CD4-positive, alpha-beta T cell treated with Interleukin-17A for 4 hours (primary cell): Measurements from ENCODE around the gene HTRA3.

Experiments used
- DNase-seq: peaks from one replicate; pipeline ENCODE4 v3.0.0-alpha.2; 2020; ENCODE audit warnings: mixed read lengths

HTRA3 gene

GRCh38 chr4:8283161-8283560, 13.6 kb downstream of the HTRA3 start:
- no peak for DNase-seq

- no peak for DNase-seq
These were observed 14.1 kb downstream of the HTRA3 start for GRCh38 chr4:8283631-8284121.

GRCh38 chr4:8284391-8284790, 14.8 kb downstream of the HTRA3 start:
- DNase-seq: no peak

- DNase-seq: no peak
These were observed 15.8 kb downstream of the HTRA3 start for GRCh38 chr4:8285143-8285975.

GRCh38 chr4:8285976-8286718, 16.6 kb downstream of the HTRA3 start:
- no peak for DNase-seq

GRCh38 chr4:8286719-8287342, 17.3 kb downstream of the HTRA3 start:
- no peak for DNase-seq

- DNase-seq: no peak
These were observed 18.1 kb downstream of the HTRA3 start for GRCh38 chr4:8287343-8288280.

- DNase-seq: no peak
These were observed 19.7 kb downstream of the HTRA3 start for GRCh38 chr4:8289151-8289750.

GRCh38 chr4:8289956-8290700, 20.6 kb downstream of the HTRA3 start:
- no peak for DNase-seq

GRCh38 chr4:8290701-8290970, 21.1 kb downstream of the HTRA3 start:
- DNase-seq: no peak

GRCh38 chr4:8291036-8291682, 21.6 kb downstream of the HTRA3 start:
- DNase-seq: no peak

- no peak for DNase-seq
These were observed 22.3 kb downstream of the HTRA3 start for GRCh38 chr4:8291701-8292477.

GRCh38 chr4:8292478-8293107, 23.0 kb downstream of the HTRA3 start:
- no peak for DNase-seq

GRCh38 chr4:8293131-8293975, 23.8 kb downstream of the HTRA3 start:
- DNase-seq: no peak

- no peak for DNase-seq
These were observed 24.5 kb downstream of the HTRA3 start for GRCh38 chr4:8294036-8294435.

- no peak for DNase-seq
These were observed 25.2 kb downstream of the HTRA3 start for GRCh38 chr4:8294775-8295174.

GRCh38 chr4:8295471-8295870, 25.9 kb downstream of the HTRA3 start:
- DNase-seq: no peak

- DNase-seq: no peak
These were observed 26.9 kb downstream of the HTRA3 start for GRCh38 chr4:8296491-8296890.

- DNase-seq: no peak
These were observed 27.6 kb downstream of the HTRA3 start for GRCh38 chr4:8297141-8297601.
